Mucosa of gallbladder (tissue), 1 donor: ENCODE data around the gene BPIFB2. TPM values are rescaled to one million over a fixed set of nuclear protein-coding genes. Genes with fewer than 3 reads are reported as not detected.
"Not testable (repeated sequence)": the region's sequence is repeated elsewhere in the genome, so short reads cannot be mapped to it uniquely, and the experiment has no call there.

Experiments used
- DNase-seq: peaks from one replicate; pipeline ENCODE4 v3.0.0-alpha.2; 2020; ENCODE audit warnings: low spot score
- total RNA-seq: library from RNA; stranded (reverse); gene quantifications from one replicate; pipeline ENCODE4 v1.2.1, GENCODE V29; 2021
- donor health status: DM: no; HTN: no; CAD: no.

The BPIFB2 gene
- total RNA-seq, 1 donor from 2014 or later: 0.17 TPM

DNA sequence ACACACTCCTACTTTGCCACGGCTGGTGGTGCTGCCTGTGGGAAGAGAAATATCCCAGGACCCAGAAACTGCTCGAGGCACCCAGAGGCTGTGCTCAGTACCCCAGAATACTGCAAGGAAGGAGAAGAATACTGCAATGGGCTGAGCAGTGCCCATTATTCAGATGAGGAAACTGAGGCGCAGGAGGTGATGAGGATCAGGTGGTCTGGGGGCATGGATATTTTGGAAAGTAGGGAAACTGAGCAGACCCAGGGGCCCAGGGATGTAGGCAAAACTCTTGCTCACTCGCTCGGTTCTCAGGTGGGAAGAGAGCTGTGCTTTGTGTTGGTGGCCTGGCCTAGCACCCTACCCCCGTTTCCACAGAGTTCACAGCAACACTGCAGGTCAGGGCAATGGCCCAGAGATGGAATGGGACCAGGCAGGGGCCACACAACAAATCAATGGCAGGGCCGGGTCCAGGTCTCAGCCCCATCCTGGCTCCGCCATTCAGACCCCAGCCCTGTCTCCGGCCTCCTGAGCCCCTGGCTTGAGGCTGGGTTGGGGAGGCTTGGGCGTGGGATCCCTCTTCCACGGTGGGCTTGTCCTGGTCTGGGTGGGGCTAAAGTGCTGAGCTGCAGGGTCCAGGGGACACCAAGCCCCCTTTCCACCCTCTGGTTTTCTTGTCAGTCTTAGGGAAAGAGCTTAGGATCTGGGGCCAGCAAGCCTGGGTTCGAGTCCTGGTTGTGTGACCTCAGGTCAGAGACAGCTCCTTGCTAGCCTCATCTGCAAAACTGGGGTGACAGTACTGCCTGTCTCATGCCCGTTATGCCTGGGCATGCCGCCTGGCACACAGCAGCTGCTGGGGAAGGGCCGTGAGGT lies 37.2 kb upstream of the BPIFB2 start:
- DNase-seq: peak; percentile 1

DNA sequence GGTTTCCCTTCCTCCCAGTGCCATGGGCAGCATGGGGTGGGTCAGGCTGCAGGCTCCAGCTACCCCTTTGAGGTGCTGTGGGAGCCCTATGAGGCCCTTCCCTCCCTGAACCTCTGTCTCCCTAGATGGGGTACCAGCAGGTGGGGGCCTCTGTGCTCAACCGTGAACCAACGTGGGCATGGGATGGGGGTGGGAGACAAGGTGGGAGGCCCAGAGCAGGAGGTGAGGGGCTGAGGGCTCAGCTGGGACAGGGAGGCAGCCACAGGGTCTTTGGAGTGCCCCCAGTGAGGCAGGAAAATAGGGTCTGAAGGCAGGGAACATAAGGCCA lies 36.6 kb upstream of the BPIFB2 start:
- DNase-seq: peak; percentile 6

DNA sequence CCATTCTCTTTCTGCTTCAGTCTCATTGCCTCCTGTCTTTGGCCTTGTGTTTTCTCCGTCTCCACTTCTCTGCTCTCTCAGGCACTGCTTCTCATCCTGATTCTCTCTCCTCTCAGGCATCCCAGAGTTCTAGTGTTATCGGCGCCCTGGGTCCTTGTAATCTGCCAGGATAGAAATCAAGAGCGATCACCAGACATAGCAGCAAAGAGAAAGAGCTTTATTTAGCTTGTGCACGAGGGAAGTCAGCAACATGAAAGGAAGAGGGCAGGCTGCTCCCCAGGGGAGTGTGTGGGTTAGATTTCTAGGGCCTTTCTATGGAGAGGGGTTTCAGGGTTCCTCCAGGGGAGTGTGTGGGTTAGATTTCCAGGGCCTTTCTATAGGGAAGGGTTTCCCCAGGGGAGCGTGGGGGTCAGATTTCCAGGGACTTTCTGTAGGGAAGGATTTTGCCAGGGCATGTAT lies 35.8 kb upstream of the BPIFB2 start:
- DNase-seq: peak; percentile 5

DNA sequence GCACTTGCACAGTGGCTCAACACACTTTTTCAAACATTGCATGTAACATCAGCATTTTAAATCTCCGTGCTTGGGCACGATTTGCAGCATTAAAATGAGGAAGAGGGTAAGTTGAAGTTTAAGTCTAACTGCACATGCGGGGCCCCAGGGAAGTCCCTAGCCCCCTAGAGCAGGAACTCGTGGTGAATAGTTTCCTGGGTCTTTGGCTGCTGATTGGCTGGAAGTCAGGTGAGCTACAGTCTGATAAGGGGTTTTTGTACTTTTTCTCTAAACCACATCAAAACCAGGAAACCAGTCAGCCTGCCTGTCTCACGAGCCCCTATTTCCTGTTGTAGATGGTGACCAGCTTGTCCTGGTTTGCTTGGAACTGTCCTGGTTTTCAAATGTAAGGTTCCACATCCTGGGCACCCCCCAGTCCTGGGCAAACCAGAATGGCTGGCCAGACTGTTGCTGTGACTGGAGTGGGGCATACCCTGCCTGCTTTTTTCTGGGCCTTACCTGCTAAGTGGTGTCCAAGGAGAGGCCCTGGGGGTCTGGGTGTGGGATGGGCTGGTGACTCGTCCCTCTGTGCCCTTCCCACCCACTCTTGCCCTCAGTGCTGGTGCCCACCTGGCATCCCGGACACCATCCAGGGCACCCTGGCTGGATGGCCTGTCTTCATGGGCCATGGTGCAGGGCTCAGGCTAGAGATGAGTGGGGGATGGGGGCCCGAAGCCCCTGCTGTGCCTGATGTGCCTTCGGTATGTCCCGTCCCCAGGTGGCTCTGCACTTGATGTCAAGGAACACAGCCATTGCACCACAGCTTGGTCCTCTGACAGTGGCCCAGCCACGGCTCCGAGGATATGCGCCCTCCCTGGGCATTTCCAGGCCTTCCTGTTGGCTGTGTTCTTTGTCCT lies 35.1 kb upstream of the BPIFB2 start:
- peak; percentile 24 for DNase-seq

DNA sequence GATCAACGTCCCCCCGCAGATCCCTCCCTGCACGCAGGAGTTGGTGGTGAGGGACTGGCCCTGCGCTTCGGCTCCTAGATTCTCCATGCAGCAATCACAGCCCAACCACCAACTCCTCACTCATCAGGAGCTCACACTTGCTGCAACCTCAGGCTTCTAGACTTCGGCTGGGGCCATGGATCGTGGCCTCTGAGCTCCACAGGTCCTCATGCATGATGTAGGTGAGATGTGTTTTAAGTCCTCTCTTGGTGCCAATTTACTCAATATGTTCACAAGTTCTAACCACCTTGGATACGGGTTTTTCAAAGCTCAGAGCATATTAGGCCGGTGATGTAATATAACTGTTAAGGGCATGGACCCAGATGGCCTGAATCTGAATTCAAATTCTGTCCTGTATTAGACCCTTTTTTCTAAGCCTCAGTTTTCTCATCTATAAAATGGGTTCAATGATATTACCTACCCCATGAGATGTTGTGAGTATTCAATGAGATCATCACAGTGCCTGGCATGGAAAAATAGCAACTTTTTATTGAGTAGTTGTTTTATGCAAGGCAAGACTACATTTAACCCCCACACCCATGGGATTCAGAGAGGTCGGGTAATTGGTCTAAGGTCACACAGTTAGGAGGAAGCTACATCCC lies 34.3 kb upstream of the BPIFB2 start:
- no peak for DNase-seq

DNA sequence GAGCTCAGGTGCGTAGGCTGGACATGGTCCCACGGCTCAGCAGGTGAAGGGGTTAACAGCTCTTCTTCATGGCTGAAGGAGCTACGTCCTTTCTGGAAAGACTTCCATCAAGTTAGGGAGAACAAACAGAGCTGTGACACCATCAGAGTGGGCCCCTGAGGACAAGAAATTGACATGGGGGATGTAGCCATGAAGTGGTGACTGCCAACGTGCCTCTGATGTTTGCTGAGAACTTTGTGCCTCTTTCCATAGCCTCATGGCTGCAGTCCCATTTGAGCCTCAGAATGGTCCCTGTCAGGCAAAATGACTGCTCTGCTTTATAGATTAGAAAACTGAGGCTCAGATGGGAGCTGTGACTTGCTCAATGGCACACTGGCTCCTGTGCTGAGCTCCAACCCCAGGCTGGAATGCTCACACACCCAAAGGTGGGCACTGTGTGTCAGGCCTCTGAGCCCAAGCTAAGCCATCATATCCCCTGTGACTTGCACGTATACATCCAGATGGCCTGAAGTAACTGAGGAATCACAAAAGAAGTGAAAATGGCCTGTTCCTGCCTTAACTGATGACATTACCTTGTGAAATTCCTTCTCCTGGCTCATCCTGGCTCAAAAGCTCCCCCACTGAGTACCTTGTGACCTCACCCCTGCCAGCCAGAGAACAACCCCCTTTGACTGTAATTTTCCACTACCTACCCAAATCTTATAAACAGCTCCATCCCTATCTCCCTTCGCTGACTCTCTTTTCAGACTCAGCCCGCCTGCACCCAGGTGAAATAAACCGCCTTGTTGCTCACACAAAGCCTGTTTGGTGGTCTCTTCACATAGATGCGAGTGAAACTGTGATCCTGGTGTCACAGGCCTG lies 33.1 kb upstream of the BPIFB2 start:
- DNase-seq: not testable (repeated sequence)

DNA sequence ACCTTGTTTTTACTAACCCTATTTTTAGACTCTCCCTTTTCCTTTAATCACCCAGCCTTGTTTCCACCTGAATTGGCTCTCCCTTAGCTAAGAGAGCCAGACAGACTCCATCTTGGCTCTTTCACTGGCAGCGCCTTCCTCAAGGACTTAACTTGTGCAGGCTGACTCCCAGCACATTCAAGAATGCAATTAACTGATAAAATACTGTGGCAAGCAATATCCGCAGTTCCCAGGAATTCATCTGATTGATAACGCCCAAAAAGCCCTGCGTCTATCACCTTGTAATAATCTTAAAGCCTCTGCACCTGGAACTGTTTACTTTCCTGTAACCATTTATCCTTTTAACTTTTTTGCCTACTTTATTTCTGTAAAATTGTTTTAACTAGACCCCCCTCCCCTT lies 32.4 kb upstream of the BPIFB2 start:
- DNase-seq: not testable (repeated sequence)

DNA sequence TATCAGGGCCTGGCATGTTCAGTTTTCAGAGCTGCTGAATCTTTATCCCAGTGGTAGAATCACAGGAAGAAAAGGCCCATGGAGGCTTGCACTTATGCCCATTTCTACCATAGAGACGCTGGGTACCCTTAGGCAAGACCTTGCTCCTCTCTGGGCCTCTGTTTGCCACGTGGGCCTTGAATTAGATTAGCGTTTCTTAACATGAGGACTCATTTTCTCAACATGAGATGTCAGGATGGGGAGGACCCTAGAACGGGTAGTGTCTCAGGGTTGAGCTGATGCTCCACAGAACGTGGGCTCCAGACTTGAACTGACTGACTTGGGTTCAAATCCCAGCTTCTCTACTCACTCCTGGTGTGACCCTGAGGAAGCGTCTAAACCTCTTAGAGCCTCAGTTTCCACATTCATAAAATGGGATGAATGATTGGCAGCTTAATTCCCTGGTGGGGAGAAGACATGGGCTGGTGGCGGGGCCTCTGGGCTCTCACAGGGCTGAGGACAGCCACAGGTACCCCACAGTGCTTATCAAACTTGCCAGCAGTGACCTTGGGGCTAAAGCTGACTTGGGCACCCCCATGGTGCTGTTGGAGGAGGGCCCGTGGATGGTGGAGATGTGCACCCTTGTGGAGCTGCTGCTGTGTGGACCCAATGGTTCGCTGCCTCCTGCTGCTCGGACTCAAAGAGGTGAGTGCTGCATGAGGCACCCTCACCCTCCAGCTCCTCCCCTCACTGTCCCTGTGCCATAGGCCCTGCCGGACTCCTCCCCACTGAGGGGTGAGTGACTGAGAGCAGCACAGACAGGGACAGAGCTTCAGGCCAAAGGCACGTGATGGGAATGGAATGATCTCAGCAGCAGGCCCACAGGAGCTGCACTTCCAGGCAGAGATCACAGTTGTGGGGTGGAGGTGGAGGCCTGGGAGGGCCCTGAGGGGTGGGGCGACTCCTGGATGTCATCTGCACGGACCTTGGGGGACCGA lies 31.5 kb upstream of the BPIFB2 start:
- DNase-seq: no peak

DNA sequence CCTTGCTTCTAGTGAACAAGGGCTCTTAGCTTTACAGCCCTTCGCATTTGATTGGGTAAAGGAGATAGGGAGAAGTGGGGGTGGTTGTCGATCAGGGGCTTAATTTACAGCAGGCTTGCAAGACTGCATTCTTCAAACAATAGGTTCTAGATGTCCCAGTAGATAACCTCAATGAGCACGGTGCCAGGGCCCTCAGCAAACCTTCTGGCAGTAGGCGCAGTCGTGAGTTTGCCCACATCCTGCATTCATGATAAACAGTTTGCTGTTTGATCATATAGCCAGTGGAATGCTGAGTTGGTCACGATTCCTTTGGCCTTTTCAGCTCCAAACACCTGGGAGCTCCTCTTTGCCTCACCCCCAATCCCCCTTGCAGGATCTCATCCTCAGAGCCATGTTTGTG lies 30.8 kb upstream of the BPIFB2 start:
- no peak for DNase-seq

DNA sequence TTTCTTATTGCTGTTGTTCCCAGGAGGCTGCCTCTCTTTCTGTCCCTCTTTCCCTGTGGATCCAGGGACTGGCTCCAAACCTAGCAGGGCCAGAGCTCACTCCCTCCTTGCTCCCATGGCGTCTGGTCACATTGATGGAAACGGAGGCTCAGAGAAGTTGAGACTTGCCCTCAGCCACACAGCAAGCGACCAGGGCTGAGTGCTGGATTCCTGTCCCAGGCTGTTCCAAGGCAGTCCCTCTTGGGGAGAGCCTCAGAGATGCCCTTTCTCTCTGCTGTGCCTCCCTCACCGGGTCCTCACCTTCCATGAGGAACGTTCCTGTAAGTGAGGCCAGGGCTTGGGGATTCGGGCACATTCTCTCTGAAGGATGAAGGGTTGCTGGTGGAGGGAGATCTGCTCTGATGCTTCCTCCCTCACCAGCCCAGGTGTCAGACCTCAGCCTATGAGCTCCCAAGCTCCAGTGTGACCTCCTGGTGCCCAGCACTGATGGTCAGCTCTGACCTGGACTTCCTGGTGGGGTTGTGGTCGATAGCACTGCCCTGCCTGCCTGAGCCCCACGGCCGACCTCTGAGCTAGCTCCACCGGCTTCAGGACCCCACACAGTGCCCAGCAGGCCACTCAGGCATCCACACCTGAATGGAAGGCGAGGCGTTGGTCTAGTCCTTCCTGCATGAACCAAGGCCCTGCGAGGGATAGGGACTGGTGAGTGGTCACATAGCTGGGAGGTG lies 30.1 kb upstream of the BPIFB2 start:
- no peak for DNase-seq

DNA sequence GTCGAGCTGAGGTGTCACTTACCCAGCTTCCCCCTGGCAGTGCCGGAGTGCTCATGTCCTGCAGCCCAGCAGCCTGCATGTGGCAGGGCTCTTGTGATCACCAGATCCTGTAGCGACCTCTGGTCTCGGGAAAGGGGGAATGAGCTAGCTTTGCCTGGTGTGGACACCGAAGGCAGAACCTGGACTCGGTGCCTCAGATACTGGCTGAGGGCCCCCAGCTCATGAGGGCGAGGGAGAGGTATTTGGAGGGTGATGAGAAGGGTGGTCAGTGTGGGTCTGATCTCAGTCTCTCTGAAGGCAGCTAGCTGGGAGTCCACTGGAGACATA lies 29.5 kb upstream of the BPIFB2 start:
- no peak for DNase-seq

DNA sequence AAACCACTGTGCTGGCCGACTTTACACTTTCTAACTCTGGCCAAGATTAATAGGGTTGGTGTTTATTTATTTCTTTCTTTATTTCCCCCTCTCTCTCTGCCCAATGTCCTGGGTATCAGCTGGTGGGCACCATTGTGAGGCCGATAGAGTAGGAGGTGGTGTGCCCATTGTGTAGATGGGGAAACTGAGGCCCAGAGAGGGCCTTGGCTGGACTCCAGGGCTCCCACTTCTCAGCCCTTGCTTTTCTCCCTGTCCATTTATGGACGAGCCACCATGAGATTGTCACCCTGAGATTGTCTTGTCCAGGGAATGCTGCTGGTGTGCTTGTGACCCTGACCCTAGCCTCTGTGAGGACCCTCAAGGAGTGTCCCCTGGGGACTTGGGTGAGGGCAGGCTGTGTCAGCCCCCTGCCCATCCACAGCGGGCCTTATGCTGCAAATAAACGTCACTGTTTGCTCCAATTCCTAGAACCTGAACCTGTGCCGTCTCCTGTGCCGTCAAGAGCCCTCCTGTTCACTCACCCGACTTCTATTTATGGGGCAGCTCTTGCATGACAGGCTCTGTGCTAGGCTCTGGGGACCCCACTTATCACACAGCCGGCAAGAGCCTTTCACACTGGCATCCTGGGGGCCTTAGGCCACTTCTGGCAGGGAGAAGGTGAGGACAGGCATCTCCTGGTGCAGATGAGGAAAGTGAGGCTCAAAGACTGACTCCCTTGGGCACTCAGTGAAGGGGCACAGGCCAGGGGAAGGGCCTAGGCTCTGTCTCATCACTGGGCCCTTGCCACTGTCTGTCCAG lies 28.1 kb upstream of the BPIFB2 start:
- no peak for DNase-seq

DNA sequence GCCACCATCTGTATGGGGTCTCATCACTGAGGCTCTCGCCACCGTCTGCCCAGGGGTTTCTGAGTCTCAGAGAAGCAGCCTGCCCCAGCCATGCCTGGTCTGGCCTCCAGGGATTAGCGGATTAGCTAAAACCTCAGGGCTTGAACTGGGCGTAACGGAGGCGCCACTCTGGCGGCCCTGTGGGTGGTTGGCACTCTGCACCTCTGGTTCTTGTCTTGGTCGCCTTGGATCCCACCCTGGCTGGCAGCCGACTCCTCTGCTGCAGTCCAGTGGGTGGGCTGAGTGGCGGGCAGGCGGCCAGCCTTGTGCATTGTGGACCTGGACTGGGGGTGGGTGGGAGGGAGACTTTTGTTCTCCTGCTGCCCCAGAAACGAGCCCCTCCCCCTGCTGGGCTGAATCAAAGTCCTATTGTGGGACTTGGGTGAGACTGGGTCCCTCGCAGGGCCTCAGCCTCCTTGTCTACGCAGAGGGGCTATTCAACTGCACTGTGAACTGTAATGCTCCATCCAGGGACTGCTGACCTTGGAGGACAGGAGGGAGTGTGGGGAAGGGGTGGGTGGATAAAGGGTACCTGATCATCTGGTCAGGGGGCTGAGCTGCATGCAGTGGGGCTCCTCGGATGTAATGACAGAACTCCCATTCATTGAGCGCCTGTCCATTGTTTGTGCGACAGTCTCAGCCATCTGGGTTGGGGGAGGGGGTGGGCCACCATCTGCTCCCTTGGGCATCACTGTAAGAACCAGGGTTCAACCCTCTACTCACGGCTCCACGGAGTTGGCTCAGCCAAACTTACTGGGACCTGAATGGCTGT lies 27.2 kb upstream of the BPIFB2 start:
- DNase-seq: no peak

DNA sequence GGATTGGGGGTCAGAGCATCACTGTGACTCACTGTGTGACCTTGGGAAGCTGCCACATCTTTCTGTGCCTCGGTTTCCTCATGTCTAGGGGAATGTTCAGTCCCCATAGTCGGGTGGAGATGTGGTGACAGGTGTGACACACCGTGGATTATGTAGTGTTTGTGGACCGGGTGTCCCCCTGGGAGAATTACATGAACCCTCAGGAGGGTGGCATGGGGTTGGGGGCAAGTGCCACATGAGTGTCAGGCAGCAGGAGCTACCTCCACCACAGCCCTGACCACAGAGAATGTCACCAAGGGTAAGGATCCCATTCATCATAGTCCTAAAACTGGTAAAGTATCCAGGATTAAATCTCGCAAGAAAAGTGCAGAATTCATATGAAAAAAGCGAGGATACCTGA lies 26.5 kb upstream of the BPIFB2 start:
- no peak for DNase-seq

DNA sequence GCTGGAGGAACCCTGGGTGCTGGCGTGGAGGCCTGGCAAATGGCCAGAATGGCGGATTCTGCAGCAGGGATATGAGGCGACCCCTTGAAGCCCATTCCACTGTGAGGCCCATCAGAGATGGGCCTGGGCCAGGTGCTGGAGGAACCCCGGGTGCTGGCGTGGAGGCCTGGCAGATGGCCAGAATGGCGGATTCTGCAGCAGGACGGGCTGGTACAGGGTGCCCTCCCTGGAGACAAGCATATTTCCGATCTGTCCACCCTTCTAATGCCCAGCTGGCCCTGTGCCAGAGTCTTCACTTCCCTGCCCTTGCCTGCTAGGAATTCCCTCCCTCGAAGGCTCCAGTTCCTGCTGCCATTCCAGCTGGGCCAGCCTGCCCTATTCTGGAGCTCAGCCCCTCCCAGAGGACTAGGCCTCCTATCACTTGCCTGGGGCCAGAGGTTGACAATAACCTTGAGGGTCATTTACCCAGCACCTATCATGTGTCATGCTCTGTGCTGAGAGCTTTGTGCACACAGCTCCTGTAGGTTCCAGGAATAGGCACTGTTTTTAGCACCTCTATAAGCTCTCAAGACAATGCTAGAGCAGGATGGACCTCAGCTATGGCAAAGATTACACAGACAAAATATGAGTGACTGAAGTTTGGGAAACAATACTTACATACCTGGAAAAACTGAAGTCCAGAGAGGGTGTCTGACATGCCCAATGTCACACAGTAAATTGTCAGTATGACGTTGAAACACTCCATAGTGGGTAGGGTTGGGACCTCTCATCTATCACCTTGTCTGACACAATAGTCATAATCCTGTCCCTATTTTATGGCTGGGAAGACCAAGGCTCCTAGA lies 24.7 kb upstream of the BPIFB2 start:
- no peak for DNase-seq

DNA sequence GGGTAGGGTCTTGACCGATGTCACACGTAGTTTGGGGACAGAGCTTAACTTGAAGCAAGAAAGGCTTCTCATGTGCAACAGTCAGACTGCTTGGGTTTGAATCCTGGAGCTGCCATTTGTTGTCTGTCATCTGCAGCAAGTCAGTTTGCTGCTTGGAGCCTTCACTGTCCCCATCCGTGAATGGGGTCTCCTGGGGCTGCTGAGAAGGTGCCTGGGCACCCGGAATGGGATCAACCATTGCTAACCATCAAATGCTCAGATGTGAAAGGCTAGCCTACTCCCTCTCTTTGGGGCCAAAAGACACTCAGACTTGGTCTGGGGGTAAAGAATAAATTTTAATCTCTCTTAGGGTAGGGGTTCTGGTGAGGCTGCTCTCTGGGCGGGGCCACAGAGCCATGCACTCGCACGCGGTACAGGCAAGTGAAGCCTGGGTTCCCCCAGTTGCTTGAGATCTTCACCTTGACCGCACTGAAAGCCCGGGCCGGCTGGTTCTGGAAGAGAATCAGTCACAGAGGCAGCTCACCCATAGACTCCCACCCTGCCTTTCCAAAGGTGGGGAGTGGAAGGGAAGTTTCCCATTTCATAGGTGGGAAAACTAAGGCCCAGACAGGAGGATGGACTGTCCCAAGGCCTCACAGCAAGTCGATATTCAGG lies 23.9 kb upstream of the BPIFB2 start:
- DNase-seq: no peak
